ENCODE data around the gene LSM6.

- TF ChIP-seq EZH2 (IDR thresholded peaks at IDR 0.05; ENCODE audit: insufficient read depth, poor library complexity, severe bottlenecking) (no peak), EZH2phosphoT487 (IDR thresholded peaks at IDR 0.05; ENCODE audit: insufficient read depth, low read depth) (no peak)
These were observed 20.3 kb upstream of the LSM6 start for GRCh38 chr4:146155152-146155724.
